GM10847 (cell line): ENCODE data around the gene ENGASE.

ENCODE experiments used
- POLR2A ChIP-seq: IDR thresholded peaks from 2 replicates; pipeline ENCODE4 v1.6.1; 2011; ENCODE audit not compliant: insufficient read length; ENCODE audit errors: extremely low read depth

Gene ENGASE

DNA sequence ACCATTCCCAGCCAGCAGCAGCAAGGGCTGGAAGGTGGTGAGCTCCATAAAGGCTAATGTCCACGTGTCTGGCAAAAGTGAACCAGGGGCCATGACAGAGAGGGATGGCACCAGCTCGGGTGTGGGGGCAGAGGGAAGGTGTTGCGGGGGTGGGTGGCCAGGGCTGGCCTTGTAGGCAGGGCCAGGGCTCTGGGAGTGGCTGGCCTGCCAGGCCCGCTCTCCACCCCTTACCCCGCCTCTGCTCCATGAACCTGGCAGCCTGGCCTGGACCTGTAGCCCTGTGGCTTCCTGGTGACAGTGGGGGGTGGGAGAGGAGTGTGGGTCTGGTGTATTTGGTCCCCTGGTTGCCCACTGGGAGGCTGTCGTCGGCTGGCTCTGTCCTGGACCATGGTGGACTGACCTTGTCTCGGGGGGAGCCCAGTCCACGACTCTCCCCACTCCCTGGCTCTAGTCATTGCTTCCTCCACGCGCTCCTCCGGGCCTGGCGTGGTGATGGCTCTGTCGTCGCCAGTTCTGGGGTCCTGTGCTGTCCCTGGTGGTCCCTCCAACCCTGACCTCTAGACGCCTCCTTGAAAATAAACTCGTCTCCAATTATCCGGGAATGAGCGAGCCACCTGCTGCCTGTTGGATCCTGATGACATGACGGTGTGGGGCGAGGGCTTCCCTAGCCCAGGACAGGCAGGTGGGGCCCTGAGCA is 50.0 kb downstream of the ENGASE start:
- no peak for TF ChIP-seq POLR2A

- no peak for TF ChIP-seq POLR2A
Observed at GRCh38 chr17:79125503-79125902, 50.9 kb downstream of the ENGASE start.

DNA sequence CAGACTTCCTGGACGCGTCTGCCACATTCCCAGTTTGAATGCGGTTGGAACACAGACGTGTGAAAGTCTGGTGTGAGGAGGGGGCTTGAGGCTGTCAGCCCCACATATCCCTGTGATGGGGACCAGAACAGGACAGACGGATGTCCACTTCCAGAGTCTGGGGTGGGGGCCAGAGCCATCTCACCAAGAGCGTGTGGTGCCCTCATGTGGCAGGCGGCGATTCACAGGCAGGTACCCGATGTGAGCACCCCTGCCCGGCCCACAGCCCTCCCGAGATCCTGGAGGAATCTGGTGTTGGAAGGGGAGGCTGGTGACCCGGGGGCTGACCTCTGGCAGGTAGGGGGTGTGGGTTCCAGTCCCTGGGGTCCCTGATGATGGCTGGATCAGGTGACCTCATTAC is 51.5 kb downstream of the ENGASE start:
- TF ChIP-seq POLR2A = no peak

- no peak for TF ChIP-seq POLR2A
Observed at GRCh38 chr17:79127534-79128135, 53.0 kb downstream of the ENGASE start.

- TF ChIP-seq POLR2A = no peak
Observed at GRCh38 chr17:79129523-79129922, 54.9 kb downstream of the ENGASE start.

GRCh38 chr17:79130536-79131273 is 56.1 kb downstream of the ENGASE start:
- TF ChIP-seq POLR2A = no peak

DNA sequence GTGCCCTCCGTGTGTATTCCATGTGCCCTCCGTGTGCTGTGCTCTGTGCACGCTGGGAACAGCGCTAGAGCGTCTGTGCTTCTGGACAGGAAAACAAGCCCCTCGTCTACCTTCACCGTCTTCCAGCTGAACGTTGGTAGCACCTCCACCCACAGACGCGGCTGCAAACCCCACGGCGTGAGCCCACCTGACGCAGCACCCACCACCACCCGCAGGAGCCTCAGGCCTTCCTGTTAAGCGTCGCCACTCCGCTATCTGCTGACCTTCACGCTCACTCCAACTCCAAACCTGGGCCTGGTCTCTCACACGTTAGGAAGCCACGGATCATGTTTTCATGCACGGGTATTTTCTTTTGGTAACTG is 56.6 kb downstream of the ENGASE start:
- TF ChIP-seq POLR2A = no peak

DNA sequence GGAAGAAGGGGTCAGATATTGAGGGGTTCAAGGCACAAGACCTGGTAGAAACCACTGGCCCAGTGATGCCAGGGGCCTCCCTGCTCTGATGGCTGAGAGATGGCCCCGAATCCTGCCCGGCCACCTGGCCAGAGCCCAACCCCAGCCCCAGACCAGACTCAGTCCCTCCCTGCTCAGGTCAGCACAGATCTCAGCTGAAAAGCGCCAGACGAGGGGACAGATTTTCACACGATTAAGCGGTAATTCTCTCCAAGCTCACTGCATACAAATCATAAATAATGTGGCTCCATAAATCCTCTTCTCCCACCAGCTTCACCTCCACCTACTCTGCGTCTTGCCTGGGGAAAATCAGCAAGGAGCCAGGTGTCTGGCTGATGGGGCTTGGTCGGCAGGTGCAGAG is 57.1 kb downstream of the ENGASE start:
- TF ChIP-seq POLR2A = no peak

DNA sequence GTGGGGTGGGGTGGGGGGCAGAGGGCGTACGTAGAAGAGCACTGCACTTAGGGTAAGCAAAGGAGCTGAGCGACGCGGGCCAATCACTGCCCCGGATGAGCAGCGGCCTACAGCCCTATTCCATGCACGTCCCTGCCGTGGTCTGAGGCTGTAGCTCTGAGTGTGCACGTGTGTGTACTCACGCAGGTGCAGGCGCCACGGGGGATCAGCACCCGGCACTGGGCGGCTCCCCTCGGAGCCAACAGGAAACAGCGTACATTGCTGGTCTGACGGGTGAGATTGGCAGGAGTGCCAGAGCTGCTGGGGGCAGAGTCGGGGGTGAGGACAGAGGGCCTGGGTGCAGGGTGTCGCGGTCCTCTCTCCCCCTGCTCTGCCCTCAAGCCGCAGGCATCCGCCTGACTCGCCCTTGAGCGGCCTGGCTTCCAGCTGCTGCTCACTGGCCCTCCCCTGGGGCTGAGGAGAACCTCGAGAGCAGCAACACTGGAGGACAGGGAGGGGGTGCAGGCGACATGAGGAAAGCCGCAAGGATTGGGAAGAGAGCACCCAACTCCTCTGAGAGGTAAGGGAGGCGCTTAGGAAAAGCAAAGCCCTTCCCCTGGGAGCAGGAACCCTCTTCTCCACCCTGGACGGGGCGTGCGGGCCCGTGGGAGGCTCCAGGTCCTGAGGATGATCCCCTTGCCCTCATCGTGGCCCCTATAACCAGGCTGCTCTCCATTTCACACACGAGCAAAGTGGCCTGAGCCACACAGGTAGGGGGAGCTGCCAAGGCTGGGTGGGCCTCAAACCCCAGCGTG is 57.8 kb downstream of the ENGASE start:
- no peak for TF ChIP-seq POLR2A

- no peak for TF ChIP-seq POLR2A
Observed at GRCh38 chr17:79133214-79133613, 58.6 kb downstream of the ENGASE start.

DNA sequence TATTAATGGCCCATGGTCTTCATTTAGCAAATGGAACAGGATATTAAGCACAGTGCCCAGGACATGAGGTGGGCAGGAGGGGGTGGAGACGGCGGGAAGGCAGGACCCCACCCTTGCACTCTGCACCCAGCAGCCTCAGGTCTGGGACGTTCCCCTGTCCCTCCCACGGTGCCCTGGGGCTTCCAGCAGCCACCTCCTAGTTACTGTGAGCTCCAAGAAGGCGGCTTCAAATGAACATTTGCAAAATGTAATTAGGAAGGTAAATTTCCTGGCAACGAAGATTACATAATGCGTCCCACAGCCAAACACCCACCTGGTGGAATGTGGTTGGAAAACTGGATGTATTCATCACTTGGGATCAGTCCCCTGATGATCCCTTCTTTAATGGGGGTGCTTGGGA is 59.4 kb downstream of the ENGASE start:
- TF ChIP-seq POLR2A = no peak

DNA sequence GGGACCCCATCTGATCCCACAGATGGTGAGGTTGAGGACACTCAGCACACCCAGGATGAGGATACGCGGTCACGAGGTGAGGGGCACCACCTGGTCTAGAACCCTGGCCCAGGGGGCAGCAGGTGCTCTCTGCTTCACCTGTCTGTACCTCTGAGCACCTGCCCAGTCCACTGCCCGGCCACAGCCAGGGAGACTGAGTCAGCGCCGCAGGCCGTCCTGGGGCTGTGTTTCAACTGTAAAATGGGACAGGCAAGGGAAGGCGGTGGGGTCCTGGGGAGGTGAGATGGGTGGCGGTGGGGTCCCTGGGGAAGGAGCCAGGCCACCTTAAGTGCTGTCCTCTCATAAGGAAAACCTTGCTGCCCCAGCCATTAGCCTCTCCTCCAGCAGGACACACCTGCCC is 60.4 kb downstream of the ENGASE start:
- no peak for TF ChIP-seq POLR2A

- TF ChIP-seq POLR2A = no peak
Observed at GRCh38 chr17:79135628-79136405, 61.2 kb downstream of the ENGASE start.
